SKM-1 treated with dmso at 0.1 percent for 144 hours (cell line): ENCODE data around the gene ZNF554.

ENCODE experiments used
- DNase-seq: peaks from one replicate; lab custom pipeline; 2025; ENCODE audit not compliant: unreplicated experiment; lab: John Stamatoyannopoulos, UW

Gene ZNF554

DNA sequence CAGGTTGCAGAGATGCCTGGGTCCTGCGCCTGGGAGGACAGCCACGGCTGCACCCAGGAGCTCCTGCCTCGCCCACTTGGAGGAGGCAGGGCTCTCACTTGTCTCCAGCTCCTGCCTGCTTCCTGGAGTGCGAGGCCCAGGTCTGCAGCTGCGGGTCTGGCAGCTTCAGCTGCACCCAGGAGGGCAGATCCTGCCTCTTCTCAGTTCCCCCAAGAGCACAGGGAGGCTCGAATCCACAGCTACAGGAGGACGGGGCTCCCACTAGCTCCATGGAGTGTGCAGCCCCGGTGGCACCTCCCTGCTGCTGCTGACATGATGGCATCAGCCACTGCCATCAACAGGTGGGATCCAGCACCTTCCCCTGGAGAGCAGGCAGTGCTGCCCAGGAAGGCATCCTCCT, 4.5 kb downstream of the ZNF554 start:
- no peak for DNase-seq

DNA sequence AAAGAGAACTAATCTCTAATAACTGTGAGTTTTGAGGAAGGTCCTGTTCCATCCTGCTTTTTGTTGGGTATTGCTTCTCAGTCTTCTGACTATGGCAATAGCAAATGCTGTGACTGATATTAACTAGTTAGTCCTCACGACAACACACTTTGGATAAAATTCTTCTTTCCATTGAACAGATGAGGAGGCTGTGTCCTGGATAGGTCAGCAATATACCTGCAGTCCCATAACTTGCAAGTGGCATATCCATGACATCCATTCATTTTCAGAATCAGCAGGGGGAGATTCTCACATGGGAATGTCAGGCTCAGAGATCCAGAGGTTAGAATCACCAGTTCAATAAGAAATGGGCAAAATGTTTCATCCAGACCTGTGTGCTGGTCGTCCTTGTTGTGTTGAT, 7.4 kb downstream of the ZNF554 start:
- no peak for DNase-seq

DNA sequence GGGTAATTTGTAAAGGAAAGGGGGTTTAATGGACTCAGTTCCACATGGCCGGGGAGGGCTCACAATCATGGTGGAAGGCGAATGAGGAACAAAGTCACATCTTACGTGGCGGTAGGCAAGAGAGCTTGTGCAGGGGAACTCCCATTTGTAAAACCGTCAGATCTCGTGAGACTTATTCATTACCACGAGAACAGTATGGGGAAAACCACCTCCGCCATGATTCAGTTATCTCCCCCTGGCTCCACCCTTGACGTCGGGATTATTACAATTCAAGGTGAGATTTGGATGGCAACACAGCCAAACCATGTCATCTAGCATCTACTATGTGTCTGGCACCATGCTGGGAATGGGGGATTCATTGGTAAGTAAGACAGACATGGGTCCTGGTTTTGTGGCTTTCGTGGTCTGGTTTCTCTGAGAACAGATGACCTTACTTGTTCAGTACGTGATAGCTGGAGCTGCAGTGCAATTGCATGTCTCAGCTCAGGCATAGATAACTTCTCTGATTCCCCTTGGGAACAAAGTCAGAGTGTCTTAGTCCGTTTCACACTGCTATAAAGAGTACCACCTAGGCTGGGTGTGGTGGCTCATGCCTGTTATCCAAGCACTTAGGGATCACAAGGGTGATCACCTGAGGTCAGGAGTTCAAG, 8.3 kb downstream of the ZNF554 start:
- DNase-seq: no peak

DNA sequence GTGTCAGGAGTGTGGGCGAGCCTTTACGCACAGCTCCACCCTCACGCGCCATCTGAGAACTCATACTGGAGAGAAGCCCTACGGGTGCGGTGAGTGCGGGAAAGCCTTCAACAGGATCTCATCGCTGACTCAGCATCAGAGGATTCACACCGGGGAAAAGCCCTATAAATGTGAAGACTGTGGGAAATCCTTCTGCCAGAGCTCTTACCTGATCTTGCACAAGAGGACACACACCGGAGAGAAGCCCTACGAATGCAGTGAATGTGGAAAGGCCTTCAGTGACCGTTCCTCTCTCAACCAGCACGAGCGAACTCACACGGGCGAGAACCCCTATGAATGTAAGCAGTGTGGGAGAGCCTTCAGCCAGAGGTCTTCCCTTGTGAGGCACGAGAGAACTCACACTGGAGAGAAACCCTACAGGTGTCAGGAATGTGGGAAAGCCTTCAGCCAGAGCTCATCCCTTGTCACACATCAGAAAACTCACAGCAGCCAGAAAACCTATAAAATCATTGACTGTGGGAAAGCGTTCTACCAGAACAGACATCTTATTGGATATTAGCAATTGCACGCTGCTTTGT, 14.7 kb downstream of the ZNF554 start:
- DNase-seq: no peak

DNA sequence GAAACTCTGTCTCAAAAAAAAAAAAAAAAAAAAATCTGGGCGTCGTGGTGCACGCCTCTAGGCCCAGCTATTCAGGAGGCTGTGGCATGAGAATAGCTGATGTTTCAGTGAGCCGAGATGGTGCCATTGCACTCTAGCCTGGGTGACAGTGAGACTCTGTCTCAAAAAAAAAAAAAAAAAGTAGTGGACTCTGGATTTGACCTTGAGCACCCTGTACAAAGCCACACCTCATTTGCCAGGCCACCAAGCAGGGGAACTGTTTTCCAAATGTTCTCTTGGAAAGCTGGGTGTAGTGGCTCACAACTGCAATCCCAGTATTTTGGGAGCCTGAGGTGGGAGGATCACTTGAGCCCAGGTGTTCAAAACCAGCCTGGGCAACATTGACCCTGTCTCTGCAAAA, 17.8 kb downstream of the ZNF554 start:
- no peak for DNase-seq

DNA sequence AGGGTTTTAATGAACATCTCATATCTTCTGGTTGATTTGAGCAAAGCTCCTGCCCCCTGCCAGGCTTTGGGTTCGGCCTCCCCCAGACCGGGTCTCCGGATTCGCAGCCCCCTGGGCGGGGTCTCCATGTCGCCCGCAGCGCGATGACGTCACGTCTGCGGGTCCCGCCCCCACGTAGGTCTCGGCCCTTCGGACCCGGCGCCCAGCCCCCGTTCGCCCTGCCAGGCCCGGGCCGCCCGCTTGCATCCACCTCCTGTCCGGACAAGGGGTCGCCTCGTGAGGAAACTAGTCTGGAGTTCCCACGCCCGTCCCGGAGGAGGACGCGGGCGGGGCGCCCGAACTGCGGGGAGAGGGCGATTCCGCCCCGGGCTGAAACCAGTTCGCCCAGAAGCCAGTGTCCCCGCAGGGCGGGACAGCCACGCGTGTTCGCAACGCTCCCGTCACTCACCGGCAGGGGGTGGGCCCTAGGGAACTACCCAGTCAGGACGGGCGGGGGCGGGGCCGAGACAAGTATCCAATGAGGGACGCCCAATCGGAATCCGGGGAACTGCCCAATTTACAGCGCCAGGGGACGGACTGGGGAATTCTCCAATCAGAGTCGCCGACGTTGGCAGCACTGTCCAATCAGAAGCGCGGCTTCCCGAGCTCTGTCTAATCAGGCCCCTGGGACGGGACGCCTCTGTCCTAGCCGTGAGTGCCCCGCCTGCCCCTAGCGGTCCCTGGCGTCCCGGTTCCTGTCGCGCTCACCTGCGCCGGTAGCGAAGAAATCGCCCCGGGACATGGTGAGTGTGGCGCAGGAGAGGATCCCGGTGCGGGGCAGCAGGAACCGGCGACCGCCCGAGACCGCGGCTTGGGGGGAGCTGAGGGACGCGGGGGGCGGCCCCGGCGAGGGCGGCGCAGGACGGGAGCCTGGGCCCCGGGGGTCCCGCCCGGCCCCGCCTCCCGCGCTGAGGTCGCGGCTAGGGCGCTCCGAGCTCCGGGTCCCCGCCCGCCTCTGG, 21.4 kb downstream of the ZNF554 start, which contains the start of gene ZNF555:
Gene ZNF555 (plus strand): TSS at position 682 of the 998 bp plus-strand sequence. CDS start 98 bp downstream, at position 780.
- peak; percentile 98 for DNase-seq

DNA sequence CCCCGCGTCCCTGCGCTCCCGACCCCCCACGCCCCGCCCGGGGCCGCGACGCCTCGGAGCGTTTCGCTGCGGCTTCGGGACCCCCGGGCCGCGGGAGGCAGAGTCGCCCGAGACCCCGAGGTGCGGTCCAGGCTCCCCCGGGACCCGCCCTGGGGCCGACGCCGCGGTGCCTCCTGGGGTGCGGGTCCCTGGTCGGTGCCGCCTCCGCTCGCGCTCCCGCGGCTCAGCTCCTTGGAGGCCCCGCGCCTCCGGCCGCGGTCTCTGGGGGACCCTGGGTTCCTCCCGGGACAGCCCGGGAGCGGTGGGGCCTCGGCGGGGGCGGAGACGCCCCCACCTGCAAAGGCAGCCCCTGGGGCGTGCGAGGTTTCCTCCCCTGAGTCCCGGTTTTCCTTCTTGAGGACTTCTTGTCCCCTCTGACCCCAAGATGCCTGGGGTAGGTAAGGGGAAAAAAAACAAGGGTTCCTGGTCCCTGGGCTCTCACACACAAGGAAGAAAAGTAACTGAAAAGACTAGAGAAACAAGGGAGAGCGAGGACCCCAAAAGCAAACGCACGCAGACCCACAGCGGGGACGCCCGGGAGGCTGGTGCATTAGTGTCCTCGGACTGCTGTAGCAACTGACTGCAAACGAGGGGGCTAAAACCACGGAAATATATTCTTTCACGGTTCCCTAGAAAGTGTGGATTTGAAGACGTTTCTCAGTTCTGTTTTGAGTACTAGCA, 22.3 kb downstream of the ZNF554 start:
- no peak for DNase-seq

DNA sequence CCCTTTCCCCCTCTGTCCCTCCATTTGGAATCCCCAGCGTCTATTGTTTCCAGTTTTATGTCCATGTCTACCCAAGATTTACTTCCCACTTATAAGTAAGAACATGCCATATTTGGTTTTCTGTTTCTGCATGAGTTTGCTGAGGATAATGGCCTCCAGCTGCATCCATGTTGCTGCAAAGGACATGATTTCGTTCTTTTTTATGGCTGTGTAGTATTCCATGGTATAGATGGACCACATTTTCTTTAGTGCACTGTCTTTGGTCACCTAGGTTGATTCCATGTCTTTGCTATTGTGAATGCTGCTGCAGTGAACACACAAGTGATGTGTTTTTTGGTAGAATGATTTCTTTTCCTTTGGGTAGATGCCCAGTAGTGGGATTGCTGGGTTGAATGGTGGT, 25.4 kb downstream of the ZNF554 start:
- no peak for DNase-seq

DNA sequence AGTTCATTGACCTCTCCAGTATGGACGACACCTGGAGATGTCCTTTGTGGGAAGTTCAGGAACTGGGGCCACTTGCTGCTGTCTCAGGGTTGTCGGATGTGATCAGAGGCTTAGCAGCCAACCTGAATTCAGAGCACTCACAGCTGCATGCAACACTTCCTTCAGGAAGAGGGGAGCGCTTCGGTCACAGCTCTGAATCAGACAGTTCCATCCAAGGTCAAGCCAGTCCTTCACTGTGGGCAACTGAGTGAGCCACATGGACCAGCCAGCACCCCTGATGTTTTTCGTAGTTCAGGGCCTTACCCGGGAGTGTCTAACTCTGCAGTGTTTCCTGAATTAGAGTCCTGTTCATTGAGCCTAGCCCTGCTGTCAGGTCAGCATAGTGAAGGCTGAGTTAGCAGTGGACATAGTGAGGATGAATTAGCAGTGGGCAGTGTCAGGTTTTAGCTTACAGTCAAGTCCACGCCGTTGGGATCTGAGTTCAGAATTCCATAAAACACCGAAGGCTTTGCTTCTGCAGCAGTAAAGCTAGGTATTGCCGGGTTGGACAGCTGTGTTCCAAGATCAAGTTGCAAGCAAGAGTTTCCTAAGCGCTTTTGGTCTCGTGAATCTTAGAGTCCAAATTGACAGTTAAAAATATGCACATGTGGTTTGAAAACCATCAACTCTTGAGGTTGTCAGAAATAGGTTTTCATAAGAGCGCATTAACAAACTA, 26.7 kb downstream of the ZNF554 start:
- DNase-seq: no peak

DNA sequence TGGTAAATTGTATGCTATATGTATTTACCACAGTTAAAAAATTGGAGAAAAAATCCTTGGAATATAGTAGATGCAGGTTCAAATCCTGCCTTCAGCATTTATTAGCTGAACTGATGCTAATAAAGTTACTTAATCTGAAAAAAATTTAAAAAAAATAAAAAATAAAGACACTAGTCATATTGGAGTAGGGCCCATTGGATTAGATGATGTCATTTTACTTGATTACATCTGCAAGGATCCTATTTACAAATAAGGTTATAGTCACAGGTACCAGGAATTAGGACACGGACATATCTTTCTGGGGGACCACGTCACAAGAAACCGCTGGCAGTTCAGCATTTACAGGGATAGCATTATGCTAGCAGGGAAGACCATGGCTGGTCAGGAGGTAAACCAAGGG, 27.8 kb downstream of the ZNF554 start:
- DNase-seq: no peak

DNA sequence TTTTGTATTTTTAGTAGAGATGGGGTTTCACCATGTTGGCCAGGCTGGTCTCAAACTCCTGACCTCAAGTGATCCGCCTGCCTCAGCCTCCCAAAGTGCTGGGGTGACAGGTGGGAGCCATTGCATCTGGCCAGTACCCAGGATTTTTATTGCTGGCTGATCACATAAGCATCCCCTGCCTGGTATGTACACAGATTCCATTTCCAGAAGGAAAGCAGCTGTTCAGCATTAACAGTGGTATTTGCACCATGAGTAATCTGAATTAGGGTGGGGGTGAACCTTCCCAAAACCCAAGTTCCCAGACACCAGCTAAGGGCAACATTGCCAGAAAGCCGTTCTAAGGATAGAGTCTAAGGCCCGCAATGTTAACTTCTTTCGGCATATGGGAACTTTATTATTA, 28.9 kb downstream of the ZNF554 start:
- DNase-seq: no peak

DNA sequence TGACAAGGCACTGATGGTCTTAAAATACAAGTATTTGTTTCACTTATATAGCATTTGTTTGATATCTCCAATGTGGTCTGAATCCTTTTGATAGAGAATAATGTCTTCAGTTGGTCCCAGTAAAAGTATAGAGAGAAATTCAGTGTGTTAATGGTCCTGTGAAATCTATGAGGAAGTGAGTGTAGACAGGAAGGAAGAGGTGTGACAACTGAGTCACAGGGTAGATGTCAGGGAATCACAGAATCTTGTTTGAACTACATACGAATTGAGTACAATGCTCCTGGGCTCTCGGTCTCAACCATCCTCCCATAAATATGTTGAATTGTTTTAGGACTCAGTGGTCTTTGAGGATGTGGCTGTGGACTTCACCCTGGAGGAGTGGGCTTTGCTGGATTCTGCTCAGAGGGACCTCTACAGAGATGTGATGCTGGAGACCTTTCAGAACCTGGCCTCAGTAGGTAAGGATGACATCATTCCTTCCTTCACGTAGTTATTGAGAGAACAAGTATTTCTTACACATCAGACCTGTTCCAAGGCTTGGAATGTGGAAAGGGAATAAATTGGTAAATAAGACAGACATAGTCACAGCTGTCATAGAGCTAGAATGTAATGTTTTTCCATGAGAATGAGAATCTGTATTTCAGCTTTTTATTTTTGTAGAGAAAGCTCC, 30.7 kb downstream of the ZNF554 start:
- DNase-seq: no peak

DNA sequence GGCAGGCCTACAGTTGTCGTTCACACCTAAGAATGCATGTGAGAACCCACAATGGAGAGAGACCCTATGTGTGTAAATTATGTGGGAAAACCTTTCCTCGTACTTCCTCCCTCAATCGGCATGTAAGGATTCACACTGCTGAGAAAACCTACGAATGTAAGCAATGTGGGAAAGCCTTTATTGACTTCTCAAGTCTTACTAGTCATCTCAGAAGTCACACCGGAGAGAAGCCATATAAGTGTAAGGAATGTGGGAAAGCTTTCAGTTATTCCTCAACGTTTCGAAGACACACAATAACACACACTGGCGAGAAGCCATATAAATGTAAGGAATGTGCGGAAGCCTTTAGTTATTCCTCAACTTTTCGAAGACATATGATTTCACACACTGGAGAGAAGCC, 32.9 kb downstream of the ZNF554 start:
- DNase-seq: no peak

DNA sequence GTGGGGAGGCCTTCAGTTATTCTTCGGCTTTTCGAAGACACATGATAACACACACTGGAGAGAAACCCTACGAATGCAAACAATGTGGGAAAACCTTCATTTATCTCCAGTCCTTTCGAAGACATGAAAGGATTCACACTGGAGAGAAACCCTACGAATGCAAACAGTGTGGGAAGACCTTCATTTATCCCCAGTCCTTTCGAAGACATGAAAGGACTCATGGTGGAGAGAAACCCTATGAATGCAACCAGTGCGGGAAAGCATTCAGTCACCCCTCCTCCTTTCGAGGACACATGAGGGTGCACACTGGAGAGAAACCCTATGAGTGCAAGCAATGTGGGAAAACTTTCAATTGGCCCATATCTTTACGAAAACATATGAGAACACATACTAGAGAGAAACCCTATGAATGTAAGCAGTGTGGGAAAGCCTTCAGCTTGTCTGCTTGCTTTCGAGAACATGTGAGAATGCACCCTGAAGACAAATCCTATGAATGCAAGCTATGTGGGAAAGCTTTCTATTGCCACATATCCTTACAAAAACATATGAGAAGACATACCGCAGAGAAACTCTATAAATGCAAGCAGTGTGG, 33.4 kb downstream of the ZNF554 start:
- DNase-seq: no peak

DNA sequence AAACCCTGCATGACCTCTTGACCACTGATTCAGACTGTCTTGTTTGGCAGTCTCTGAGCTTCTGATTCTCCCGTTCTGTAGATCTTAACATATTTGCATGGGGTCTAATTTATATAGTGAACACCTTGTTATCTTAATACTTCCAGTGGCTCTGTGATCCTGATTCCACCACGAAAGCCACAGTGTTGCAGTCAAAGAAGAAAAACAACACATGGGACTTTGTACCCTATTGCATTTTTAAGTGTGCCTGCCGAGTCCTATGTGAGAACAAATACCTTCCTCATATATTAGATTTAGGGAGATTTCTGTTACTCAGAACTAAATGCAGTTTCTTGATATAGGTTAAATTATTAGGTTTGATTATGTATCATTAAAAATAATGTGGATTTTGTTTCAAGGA, 35.2 kb downstream of the ZNF554 start:
- DNase-seq: no peak

DNA sequence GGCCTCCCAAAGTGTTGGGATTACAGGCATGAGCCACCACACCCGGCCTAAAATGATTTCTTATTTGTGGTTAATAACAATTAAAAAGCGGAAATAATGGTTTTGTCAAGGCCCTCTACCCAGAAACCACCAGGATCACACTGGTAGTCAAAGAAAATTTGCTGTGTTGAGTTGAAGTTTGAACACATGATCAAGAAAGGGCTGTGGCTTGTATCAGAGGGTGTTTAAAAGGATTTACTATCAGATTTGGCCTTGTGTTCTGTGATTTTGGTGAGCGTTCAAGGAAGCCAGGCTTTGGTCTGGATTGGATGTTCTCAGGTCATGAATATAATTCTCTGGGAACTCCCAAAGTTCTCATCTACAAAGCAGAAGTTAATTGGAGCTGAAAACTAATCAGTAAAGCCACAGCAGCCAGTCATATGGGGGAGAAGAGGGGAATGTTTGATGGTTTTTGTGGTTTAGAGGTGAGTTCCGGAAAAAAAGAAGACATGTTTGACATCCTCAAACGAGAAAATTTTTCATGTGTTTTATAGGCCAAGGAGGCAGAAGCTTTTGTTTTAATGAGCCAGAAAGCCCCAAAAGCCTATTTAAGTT, 36.9 kb downstream of the ZNF554 start:
- DNase-seq: no peak

DNA sequence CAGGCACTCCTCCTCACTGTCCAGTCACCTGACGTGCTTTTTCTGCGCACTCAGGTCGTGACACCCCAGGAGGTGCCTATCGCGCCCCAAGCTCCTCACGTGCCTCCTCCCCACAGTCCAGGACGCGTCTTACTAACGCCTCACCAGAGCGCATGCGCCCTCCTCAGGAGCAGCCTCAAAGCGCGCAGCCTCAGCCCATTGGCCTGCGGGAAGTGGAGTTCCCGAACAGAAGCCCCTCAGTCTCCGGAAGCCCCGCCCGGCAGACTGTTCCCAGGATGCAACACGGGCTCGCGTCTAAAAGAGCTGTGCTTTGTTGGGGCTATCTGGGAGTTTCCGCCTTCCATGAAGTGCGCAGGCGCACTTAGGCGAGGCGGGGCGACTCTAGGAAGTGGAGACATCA, 39.2 kb downstream of the ZNF554 start:
- no peak for DNase-seq

DNA sequence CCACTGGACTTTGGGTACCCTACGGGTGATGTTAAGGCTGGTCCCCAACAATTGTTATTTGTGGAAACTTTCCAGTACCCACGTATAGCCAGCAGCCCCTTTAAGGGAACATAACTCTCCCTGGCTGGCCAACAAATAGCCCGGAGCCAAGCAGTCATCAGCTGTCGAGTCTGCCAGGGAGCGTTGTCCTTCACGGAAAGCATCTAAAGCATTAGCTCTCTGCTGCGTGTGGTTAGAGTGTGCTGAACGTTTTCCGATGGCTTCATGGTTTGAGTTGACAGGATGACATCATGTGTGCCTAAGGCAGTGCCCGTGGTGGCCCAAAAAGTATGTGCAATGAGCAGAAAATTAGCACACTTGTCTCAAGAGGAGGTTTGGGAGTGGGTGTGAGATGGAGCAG, 44.1 kb downstream of the ZNF554 start:
- no peak for DNase-seq

DNA sequence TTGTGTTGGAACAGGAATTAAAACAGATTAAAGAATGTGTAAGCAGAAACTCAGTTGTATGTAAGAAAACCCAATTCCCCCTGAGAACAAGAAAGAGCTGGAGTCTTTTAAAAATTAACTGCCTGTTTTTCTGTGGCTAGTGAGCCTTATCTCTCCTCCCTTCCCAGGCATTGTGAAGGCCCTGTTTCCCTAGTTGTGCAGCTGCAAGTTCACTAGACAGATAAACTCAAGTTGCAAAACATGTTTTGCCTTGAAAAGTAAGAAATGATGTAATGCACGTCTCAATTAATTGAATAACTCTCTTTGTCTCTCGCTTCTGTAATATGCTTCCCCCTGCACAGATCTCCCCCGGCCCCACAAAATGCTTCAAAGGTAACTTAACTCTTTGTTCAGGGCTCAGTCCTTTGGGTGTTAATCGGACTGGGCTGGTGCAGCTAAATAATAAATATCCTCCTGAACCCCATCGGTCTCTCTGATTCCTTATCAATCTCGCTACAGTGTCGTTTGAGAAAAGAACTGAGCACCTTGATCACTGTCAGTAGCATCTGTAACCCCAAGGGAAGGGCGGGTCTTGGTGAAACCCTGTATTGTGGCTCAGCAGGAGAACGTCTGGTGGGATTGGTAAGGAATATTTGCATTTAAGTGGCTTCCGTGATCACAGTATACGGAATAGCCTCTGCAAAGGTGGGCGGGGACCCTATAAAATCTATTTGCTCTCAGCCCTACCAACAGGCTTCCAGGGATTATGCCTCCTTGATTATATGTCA, 45.8 kb downstream of the ZNF554 start:
- DNase-seq: no peak
